ENCODE measurements around the gene ERRFI1.

The ERRFI1 gene

DNA sequence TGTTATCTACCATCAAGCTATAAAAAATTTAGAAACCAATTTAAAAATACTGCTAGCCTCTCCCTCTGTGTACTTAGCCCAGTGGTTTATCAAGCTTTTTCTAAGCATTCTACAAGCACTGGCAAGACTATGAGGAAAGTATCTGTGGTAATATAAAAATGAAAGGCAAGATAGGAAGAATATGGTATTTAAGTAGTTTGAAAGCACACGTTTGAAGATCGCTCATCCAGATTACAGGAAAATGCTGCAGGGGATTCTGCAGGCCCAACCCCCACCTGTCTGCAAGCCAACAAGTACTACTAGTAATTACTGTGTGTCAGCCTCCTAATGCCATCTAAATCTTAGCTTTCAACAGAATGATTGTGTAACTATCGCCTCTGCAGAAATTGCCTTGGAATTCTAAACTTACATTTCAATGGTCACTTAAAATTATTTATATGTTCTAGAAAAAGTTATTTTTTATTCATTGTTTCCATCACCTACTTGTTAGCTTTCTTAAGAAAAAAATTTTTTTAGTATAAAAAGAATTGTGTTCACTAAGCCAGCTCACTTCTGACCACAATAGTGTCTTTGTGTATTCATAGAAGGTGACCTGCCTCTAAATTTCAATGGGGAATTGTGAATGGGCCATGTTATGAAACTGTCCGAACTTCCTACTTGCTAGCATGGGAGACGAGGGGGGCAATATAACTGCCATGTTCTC lies 8.5 kb downstream of the ERRFI1 start:
- no peaks in the 10 kb centered on the region for H3K36me3 ChIP-seq (ENCODE audit: insufficient read depth, low read length)
- no peak for ATAC-seq (ENCODE audit: insufficient read depth, low read depth)
- no peak overlapping the region for H3K4me2 ChIP-seq (ENCODE audit: insufficient read depth, low read length)
- no peaks in the 10 kb centered on the region for H3K4me1 ChIP-seq (ENCODE audit: insufficient read depth, low read length)
- peaks cover 15% of the 10 kb centered on the region for H3K27me3 ChIP-seq (ENCODE audit: insufficient read depth, low read length, poor library complexity)
- no peak overlapping the region for H2AFZ ChIP-seq (ENCODE audit: low read depth, low read length)
- no peaks in the 10 kb centered on the region for H3K79me2 ChIP-seq (ENCODE audit: insufficient read depth, low read length)
- no peak overlapping the region for H3K4me3 ChIP-seq (ENCODE audit: low read depth in 1 of 2, low read length in 2 of 2)
- no peak for DNase-seq
- no peaks in the 10 kb centered on the region for H4K20me1 ChIP-seq (ENCODE audit: insufficient read depth, low read length)
- H3K9ac ChIP-seq (ENCODE audit: low read depth, low read length) = no peak overlapping the region
- TF ChIP-seq EZH2 (IDR thresholded peaks at IDR 0.05; ENCODE audit: borderline replicate concordance, low read depth, low read length, severe bottlenecking) = no peak
- TF ChIP-seq, protein P1, sequence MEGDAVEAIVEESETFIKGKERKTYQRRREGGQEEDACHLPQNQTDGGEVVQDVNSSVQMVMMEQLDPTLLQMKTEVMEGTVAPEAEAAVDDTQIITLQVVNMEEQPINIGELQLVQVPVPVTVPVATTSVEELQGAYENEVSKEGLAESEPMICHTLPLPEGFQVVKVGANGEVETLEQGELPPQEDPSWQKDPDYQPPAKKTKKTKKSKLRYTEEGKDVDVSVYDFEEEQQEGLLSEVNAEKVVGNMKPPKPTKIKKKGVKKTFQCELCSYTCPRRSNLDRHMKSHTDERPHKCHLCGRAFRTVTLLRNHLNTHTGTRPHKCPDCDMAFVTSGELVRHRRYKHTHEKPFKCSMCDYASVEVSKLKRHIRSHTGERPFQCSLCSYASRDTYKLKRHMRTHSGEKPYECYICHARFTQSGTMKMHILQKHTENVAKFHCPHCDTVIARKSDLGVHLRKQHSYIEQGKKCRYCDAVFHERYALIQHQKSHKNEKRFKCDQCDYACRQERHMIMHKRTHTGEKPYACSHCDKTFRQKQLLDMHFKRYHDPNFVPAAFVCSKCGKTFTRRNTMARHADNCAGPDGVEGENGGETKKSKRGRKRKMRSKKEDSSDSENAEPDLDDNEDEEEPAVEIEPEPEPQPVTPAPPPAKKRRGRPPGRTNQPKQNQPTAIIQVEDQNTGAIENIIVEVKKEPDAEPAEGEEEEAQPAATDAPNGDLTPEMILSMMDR (IDR thresholded peaks at IDR 0.05; ENCODE audit: borderline replicate concordance, extremely low read depth, low read length, poor library complexity, severe bottlenecking) = no peak
- no peak overlapping the region for H3K27ac ChIP-seq (ENCODE audit: low read length)
- no peaks in the 10 kb centered on the region for H3K9me3 ChIP-seq (ENCODE audit: insufficient read depth, low read length, severe bottlenecking)

DNA sequence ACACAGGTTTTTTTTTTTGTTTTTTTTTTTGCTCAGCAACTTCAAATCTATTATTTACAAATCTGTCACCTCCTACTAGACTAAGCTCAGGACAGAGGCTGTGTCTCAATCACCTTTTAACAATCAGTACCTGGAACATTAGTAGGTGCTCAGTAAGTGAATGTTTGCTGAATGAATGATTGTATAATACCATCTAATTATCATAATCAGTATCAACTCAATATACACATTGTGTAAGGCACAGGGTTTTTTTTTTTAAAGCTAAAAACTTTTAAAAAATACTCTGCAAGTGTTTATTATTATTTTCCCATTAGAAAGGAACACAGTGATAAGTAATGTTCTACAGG lies 9.2 kb downstream of the ERRFI1 start:
- DNase-seq (no peak), ATAC-seq (ENCODE audit: insufficient read depth, low read depth) (no peak)
- Histone ChIP-seq H3K9me3 (ENCODE audit: insufficient read depth, low read length, severe bottlenecking) (no peaks in the 10 kb centered on the region), H3K36me3 (ENCODE audit: insufficient read depth, low read length) (no peaks in the 10 kb centered on the region), H2AFZ (ENCODE audit: low read depth, low read length) (no peak overlapping the region), H3K9ac (ENCODE audit: low read depth, low read length) (no peak overlapping the region), H4K20me1 (ENCODE audit: insufficient read depth, low read length) (no peaks in the 10 kb centered on the region), H3K79me2 (ENCODE audit: insufficient read depth, low read length) (no peaks in the 10 kb centered on the region), H3K27ac (ENCODE audit: low read length) (no peak overlapping the region), H3K4me2 (ENCODE audit: insufficient read depth, low read length) (no peak overlapping the region), H3K4me3 (ENCODE audit: low read depth in 1 of 2, low read length in 2 of 2) (no peak overlapping the region), H3K4me1 (ENCODE audit: insufficient read depth, low read length) (no peaks in the 10 kb centered on the region), H3K27me3 (ENCODE audit: insufficient read depth, low read length, poor library complexity) (peaks cover 9% of the 10 kb centered on the region)
- TF ChIP-seq, protein P1 (IDR thresholded peaks at IDR 0.05; ENCODE audit: borderline replicate concordance, extremely low read depth, low read length, poor library complexity, severe bottlenecking) = no peak
- no peak for TF ChIP-seq EZH2 (IDR thresholded peaks at IDR 0.05; ENCODE audit: borderline replicate concordance, low read depth, low read length, severe bottlenecking)

- Histone ChIP-seq H3K36me3 (ENCODE audit: insufficient read depth, low read length) (no peaks in the 10 kb centered on the region), H3K4me1 (ENCODE audit: insufficient read depth, low read length) (no peaks in the 10 kb centered on the region), H3K9me3 (ENCODE audit: insufficient read depth, low read length, severe bottlenecking) (no peaks in the 10 kb centered on the region), H3K4me3 (ENCODE audit: low read depth in 1 of 2, low read length in 2 of 2) (no peak overlapping the region), H2AFZ (ENCODE audit: low read depth, low read length) (no peak overlapping the region), H3K27ac (ENCODE audit: low read length) (no peak overlapping the region), H3K9ac (ENCODE audit: low read depth, low read length) (no peak overlapping the region), H4K20me1 (ENCODE audit: insufficient read depth, low read length) (no peaks in the 10 kb centered on the region), H3K27me3 (ENCODE audit: insufficient read depth, low read length, poor library complexity) (peaks cover 4% of the 10 kb centered on the region), H3K79me2 (ENCODE audit: insufficient read depth, low read length) (no peaks in the 10 kb centered on the region), H3K4me2 (ENCODE audit: insufficient read depth, low read length) (no peak overlapping the region)
- ATAC-seq (ENCODE audit: insufficient read depth, low read depth) (no peak), DNase-seq (no peak)
- no peak for TF ChIP-seq EZH2 (IDR thresholded peaks at IDR 0.05; ENCODE audit: borderline replicate concordance, low read depth, low read length, severe bottlenecking)
- TF ChIP-seq, protein P1 (IDR thresholded peaks at IDR 0.05; ENCODE audit: borderline replicate concordance, extremely low read depth, low read length, poor library complexity, severe bottlenecking) = peak; percentile 30
These were observed 9.8 kb downstream of the ERRFI1 start for GRCh38 chr1:8016210-8016894.

Data from DND-41 (cell line).